Mesodermal cell (in vitro differentiated cells): ENCODE results near the gene DCST2.
A peak's percentile ranks its signal among the peaks of the same experiment; 100 is the strongest.

Experiments used
- H3K27ac ChIP-seq: 2 replicates; pipeline ENCODE4 v1.7.0; 2013; ENCODE audit warnings: mild to moderate bottlenecking, low read depth, low read length, moderate library complexity; ENCODE audit not compliant: severe bottlenecking
- H3K36me3 ChIP-seq: 2 replicates; pipeline ENCODE4 v1.7.1; 2013; ENCODE audit warnings: mild to moderate bottlenecking, low read length, moderate library complexity; ENCODE audit not compliant: control insufficient read depth, insufficient read depth
- H3K4me1 ChIP-seq: one replicate; pipeline ENCODE4 v1.7.1; 2013; ENCODE audit warnings: mild to moderate bottlenecking, low read length; ENCODE audit not compliant: insufficient read depth, control insufficient read depth, poor library complexity, severe bottlenecking
- H3K4me3 ChIP-seq: 2 replicates; pipeline ENCODE4 v1.7.0; 2013; ENCODE audit warnings: low read length, control low read depth, mild to moderate bottlenecking; ENCODE audit not compliant: insufficient read depth, poor library complexity, severe bottlenecking; ENCODE audit errors: extremely low read depth
- H3K9me3 ChIP-seq: 2 replicates; pipeline ENCODE4 v1.7.1; 2013; ENCODE audit warnings: mild to moderate bottlenecking, low read length, moderate library complexity; ENCODE audit not compliant: control insufficient read depth
- WGBS, 2 experiments: methylation state at CpG; one replicate each; pipeline ENCODE4 v1.1.5; 2013; ENCODE audit warnings: missing lambda C conversion rate in 2 of 2; ENCODE audit not compliant: insufficient coverage in 2 of 2; 5-methylcytosine and 5-hydroxymethylcytosine counted together

Gene DCST2

DNA sequence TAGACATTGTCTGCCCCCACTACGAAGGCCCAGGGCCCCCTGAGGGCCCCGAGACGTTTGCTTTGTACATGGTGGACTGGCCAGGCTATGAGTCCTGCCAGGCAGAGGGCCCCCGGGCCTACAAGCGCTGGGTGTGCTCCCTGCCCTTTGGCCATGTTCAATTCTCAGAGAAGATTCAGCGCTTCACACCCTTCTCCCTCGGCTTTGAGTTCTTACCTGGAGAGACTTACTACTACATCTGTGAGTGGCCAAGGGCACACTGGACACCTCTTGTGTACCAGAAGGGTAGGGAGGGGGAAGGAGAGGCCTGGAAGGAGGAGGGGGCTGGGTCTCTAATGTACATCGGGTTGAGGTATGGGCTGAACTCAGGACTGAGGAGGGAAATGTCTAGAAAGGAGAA, 33.2 kb upstream of the DCST2 start:
- Histone ChIP-seq H3K4me1 (peaks cover 47% of the 10 kb centered on the region), H3K36me3 (peaks cover 34% of the 10 kb centered on the region), H3K9me3 (no peaks in the 10 kb centered on the region), H3K4me3 (no peak overlapping the region), H3K27ac (no peak overlapping the region)
- WGBS, 2 experiments = 89 to 98% methylated on average over 7 to 8 of the region's 8 CpGs

DNA sequence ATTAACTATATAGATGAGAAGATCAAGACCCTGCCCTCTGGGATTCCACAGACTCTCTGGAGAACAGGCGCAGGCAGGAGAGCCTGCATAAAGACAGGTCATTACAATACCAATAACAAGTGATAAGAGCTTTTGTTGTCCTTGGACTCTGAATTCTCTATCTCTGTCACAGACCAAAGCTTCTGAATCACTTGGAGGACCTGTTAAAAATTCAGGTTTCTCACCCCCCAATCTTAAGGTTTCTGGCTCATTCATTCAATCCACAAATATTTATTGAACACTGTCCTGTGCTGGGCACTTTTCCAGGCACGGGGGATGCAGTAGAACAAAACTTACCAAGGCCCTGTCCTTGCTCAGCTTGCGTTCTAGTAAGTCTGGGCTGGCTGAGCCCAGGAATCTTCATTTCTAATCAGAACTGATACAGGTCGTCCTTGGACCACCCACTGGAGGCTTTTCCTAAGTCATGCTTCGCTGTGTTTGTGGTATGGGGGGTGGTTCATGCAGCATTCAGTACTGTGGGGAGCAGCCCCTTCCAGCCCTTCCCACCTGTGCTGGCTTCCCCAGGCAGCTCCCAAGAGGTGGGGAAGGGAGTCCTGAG, 31.4 kb upstream of the DCST2 start:
- no peaks in the 10 kb centered on the region for H3K9me3 ChIP-seq
- peaks cover 30% of the 10 kb centered on the region for H3K4me1 ChIP-seq
- peak overlapping the region; percentile 95 for H3K4me3 ChIP-seq
- H3K36me3 ChIP-seq = peaks cover 34% of the 10 kb centered on the region
- H3K27ac ChIP-seq = no peak overlapping the region
- 74 to 82% methylated on average over 2 to 4 of the region's 5 CpGs for WGBS, 2 experiments

DNA sequence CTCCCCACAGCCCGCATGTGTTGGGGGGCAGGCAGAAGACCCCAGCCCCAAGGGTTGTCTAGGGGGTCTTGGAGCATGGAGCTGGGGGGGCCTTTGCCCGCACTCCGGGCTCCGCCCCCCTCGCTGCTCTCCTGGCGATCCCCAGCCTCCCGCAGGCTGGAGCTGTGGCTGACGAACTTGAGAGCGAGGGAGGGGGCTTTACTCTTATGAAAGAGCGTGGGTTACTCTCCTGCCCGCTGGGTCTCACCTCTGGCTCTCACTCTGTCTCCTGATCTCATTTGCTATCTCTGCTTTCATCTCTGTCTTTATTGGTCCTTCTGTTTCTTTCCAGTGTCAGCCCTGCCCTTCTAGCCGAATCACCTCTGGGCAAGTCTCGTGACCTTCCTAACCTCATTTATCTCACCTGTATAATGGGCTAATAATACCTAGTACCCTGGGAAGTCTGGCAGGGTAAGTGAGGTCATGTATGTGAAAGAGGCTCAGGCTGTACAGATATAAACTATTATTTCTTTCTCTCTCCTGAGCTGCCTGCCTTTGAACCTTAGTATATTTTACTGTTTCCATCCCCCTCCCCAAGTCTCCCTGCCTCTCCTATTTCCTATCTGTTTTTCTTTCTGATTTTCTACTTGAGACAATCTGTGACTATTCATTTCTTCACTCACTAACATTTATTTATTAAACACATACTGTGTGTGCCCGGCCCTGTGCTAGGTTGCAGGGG, 30.7 kb upstream of the DCST2 start:
- WGBS, 2 experiments = 0 to 1% methylated on average over 8 to 11 of the region's 14 CpGs
- peaks cover 32% of the 10 kb centered on the region for H3K36me3 ChIP-seq
- peak overlapping the region; percentile 95 for H3K4me3 ChIP-seq
- H3K9me3 ChIP-seq = no peaks in the 10 kb centered on the region
- peak overlapping the region; percentile 95 for H3K27ac ChIP-seq
- peaks cover 25% of the 10 kb centered on the region for H3K4me1 ChIP-seq

DNA sequence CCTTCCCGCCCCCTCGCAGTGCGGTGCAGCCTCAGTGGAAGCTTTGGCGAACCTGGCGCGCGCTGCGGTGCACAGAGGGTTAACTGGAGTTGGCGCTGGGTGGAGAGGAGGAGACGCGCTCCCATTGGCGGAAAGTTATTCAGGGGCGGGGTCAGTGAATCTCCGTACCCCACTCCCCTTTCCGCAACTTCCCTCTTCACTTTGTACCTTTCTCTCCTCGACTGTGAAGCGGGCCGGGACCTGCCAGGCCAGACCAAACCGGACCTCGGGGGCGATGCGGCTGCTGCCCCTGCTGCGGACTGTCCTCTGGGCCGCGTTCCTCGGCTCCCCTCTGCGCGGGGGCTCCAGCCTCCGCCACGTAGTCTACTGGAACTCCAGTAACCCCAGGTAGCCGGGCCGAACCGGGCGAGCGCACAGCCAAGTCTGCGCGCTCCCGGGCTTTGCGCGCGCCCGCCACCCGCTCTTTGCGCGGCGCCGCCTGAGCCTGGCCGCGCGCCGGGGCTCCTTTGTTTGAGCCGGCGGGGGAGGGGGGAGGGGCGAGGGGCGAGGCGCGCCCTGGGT, 30.0 kb upstream of the DCST2 start, which contains the start of gene EFNA4:
Gene EFNA4 (plus strand): TSS at position 191 of the 561 bp plus-strand sequence. CDS start 84 bp downstream, at position 275.
- peak within 1 kb of the TSS; percentile 95 for H3K27ac ChIP-seq
- H3K9me3 ChIP-seq = no peaks in the 10 kb centered on the region
- 0% methylated on average over 16 to 20 of the region's 57 CpGs for WGBS, 2 experiments
- H3K36me3 ChIP-seq = peaks cover 31% of the 10 kb centered on the region
- peaks cover 18% of the 10 kb centered on the region for H3K4me1 ChIP-seq
- H3K4me3 ChIP-seq = peak within 1 kb of the TSS; percentile 95

DNA sequence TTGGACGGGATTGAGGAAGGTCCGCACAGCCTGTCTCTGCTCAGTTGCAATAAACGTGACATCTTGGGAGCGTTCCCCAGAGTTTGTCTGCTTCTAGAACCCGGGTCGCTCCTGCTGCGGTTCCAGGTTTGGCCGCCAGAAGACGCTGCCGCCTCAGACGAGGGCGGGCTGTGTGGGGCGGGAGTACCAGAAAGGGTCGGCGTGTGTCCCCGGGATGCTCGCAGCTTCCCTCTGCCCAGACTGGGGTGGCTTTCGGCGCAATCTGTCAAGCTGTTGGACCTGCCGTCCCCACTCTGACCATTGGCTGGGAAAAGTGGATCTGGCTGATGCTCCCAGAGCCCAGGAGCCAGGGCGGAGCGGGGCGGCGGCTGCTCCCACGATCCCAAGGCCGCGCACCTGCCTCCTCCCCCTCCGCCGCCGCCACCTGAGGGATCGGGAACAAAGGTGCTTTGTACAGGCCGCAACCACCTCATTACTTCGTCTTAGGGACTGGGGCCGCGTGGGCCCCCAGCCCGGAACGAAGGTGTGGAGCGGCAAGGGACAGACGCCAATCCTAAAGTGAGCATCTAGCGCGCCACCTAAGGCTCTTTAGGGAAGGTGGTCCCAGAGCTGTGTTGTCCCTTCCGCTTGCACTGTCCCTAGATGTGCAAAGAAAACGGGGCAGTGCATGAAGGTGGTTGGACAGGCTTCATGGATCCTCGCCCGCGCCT, 29.3 kb upstream of the DCST2 start:
- 3% methylated on average over 42 to 45 of the region's 46 CpGs for WGBS, 2 experiments
- H3K27ac ChIP-seq = no peak overlapping the region
- H3K4me3 ChIP-seq = peak overlapping the region; percentile 95
- H3K9me3 ChIP-seq = no peaks in the 10 kb centered on the region
- peaks cover 14% of the 10 kb centered on the region for H3K4me1 ChIP-seq
- peaks cover 31% of the 10 kb centered on the region for H3K36me3 ChIP-seq

DNA sequence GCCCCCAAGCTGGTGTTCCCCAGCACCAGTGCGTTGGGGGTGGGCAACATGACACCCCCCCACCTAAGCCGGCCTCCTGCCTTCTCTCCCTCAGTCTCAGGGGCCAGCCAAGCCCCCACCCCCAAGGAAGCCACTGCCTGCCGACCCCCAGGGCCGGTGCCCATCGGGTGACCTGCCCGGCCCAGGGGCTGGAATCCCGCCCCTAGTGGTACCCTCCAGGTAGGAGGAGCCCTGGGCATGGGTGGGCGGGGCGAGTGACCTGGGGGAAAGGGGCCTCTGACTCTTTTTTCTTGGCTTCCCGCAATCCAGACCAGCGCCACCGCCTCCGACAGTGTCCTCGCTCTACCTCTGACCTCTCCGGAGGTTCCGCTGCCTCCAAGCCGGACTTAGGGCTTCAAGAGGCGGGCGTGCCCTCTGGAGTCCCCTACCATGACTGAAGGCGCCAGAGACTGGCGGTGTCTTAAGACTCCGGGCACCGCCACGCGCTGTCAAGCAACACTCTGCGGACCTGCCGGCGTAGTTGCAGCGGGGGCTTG, 28.6 kb upstream of the DCST2 start:
- Histone ChIP-seq H3K4me3 (no peak overlapping the region), H3K36me3 (peaks cover 32% of the 10 kb centered on the region), H3K9me3 (no peaks in the 10 kb centered on the region), H3K27ac (no peak overlapping the region), H3K4me1 (peaks cover 14% of the 10 kb centered on the region)
- WGBS, 2 experiments = 4 to 6% methylated on average over 21 to 24 of the region's 29 CpGs

DNA sequence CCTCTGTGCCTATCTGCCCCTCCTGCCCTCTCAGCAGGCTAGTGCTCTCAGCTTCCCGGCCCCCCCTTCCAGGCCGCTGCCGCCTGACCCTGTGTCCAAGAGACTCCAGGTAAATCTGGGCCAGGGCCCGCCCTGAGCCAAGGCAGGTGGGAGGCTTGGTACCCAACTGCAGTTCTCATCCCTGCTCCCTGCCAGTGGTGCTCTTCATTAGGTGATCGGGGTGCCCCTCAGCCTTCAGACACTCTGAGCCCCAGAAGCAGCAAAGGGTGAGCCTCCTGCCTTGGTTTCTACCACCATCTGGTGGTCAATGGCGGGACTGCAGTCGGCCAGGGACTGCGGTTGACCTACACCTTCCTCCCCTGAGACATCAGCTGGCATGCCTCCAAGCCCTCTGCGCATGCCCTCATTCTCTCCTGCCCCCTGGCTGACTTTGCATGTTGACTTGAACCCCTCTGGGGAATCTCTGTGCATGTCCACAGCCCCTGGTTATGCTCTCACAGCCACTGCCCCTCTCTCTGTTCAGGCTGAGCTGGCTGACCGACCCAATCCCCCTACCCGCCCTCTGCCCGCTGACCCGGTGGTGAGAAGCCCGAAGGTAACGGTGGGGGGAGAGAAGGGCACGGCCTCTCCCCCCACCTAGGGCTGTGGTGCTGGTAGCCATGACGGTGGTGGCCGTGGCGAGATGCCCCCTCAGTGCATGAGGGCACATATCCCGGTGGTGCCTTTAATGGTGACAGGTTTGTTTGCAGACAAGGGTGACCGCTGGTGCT, 28.0 kb upstream of the DCST2 start:
- Histone ChIP-seq H3K4me3 (no peak overlapping the region), H3K27ac (no peak overlapping the region), H3K36me3 (peaks cover 28% of the 10 kb centered on the region), H3K9me3 (no peaks in the 10 kb centered on the region), H3K4me1 (peaks cover 14% of the 10 kb centered on the region)
- 16 to 37% methylated on average over 12 of the region's 21 CpGs for WGBS, 2 experiments

DNA sequence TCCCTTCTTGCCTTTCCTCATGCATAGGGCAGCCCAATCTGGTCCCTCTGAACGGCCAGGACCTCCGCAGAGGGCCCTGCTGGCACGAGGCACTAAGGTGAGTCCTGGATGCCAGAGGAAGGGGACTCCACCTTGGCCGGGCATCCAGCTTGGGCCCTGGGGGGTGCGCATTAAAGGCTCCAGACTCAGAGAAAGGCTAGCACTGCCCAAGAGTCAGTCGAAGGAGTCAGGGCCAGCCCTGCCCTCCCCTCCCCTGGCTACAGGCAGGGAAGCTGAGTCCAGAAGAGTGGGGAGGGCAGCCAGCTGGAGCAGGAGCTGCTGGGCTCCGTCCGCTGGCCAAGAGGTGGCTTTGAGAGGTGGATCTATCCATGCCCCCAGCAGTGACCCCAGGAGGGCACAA, 27.2 kb upstream of the DCST2 start:
- Histone ChIP-seq H3K36me3 (peaks cover 29% of the 10 kb centered on the region), H3K4me1 (peaks cover 10% of the 10 kb centered on the region), H3K27ac (no peak overlapping the region), H3K9me3 (no peaks in the 10 kb centered on the region), H3K4me3 (no peak overlapping the region)
- WGBS, 2 experiments = 90 to 95% methylated on average over 6 to 7 of the region's 8 CpGs

DNA sequence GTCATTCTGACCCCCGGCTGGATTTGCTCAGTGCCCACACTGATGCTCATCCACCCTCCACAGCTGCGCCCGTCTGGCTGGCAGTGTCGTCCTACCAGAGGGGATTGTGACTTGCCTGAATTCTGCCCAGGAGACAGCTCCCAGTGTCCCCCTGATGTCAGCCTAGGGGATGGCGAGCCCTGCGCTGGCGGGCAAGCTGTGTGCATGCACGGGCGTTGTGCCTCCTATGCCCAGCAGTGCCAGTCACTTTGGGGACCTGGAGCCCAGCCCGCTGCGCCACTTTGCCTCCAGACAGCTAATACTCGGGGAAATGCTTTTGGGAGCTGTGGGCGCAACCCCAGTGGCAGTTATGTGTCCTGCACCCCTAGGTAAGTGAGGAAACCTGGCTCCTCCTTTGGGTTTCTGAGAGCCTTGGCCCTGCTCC, 24.2 kb upstream of the DCST2 start:
- WGBS, 2 experiments = 94% methylated on average over 10 to 13 of the region's 13 CpGs
- Histone ChIP-seq H3K9me3 (no peaks in the 10 kb centered on the region), H3K27ac (no peak overlapping the region), H3K36me3 (peaks cover 33% of the 10 kb centered on the region), H3K4me1 (peaks cover 6% of the 10 kb centered on the region), H3K4me3 (no peak overlapping the region)

DNA sequence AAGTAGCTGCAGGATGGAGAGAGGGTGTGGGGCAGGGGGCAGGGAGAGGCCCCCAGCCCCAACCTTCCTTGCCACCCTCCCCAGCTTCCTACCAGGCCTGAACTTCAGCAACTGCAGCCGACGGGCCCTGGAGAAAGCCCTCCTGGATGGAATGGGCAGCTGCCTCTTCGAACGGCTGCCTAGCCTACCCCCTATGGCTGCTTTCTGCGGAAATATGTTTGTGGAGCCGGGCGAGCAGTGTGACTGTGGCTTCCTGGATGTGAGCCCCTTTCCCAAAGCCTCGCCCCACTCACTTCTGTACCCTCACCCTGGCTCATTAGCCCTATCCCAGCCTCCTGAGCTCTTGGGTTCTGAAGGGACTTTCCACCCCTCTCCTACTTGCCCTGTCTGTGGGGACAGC, 23.5 kb upstream of the DCST2 start:
- H3K4me3 ChIP-seq = no peak overlapping the region
- 96% methylated on average over 7 to 8 of the region's 8 CpGs for WGBS, 2 experiments
- H3K4me1 ChIP-seq = peaks cover 9% of the 10 kb centered on the region
- peaks cover 33% of the 10 kb centered on the region for H3K36me3 ChIP-seq
- no peaks in the 10 kb centered on the region for H3K9me3 ChIP-seq
- H3K27ac ChIP-seq = no peak overlapping the region
